ENCODE data around the gene RPS6KA4. TPM values are rescaled to one million over a fixed set of nuclear protein-coding genes. Genes with fewer than 3 reads are reported as not detected.

RPS6KA4 gene
- polyA plus RNA-seq, 1 experiment = 33.8 TPM

DNA sequence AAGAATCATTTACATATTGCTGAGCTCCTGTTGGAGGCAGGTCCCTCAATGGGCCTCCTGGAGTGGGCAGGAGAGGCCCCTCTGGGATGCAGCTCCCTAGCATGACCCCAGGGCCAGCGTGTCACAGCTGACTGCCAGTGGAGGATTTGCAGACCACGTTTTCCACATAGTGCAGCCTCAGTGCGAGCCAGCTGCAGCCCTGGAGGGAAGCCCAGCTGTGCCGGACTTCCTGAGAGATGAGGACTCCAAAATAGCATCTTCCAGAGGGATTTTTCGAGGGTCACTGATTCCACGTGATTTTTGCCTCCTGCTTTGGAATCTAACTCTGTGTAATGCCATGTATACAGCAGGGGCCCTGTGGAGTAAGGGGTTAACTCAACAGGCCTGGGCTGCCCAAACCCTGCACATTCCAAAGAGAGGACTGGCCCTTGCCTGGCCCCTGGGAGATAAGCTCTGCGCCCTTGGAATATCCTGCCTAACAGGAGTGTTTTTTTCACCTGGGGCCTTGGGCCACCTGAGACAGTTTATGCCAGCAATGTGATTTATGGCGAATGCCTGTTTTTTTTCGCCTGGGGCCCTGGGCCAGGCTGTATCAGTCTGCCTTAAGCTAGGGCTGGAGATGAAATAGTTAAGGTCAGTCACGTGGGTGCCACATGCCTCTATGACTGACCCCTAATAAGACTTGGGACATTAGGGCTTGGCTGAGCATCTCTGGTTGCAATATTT lies 47.4 kb downstream of the RPS6KA4 start:
- CTCF ChIA-PET = interaction anchor here (1.3 to 1.5 kb wide), 2 partner anchors 10 to 14 kb away, joined by 6 to 8 read pairs; no protein-coding TSS in a partner anchor
- no peak for TF ChIP-seq CTCF (IDR thresholded peaks at IDR 0.05; ENCODE audit: insufficient read depth, low read depth, low read length)
- Histone ChIP-seq H3K27me3 (ENCODE audit: control insufficient read depth, insufficient read depth, low read length) (peaks cover 13% of the 10 kb centered on the region), H3K36me3 (ENCODE audit: control insufficient read depth, insufficient read depth, low read length) (no peaks in the 10 kb centered on the region), H3K4me3 (ENCODE audit: low read depth, low read length) (no peak overlapping the region)
- POLR2A ChIA-PET = no interaction called here
- no peak for DNase-seq (ENCODE audit: low read depth)

DNA sequence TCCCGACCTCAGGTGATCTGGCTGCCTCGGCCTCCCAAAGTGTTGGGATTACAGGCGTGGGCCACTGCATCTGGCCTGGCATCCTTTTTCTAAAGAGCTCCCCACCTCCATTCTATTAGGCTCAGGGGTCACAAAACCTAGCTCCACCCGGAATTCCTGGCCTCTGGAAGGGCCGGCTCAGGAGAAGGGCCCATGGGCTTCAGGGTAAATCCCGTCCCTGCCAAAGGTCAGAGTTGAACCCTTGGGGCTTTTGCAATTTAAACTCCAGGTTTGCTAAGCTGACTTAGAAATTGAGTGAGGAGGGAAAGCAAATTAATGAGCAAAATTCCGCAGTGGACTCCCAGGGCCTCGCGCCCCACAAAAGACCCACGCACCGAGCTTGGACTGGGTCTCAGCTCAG lies 48.3 kb downstream of the RPS6KA4 start:
- no peak for TF ChIP-seq CTCF (IDR thresholded peaks at IDR 0.05; ENCODE audit: insufficient read depth, low read depth, low read length)
- no peak overlapping the region for H3K4me3 ChIP-seq (ENCODE audit: low read depth, low read length)
- H3K36me3 ChIP-seq (ENCODE audit: control insufficient read depth, insufficient read depth, low read length) = no peaks in the 10 kb centered on the region
- H3K27me3 ChIP-seq (ENCODE audit: control insufficient read depth, insufficient read depth, low read length) = peaks cover 13% of the 10 kb centered on the region
- DNase-seq (ENCODE audit: low read depth) = no peak
- POLR2A ChIA-PET = no interaction called here
- CTCF ChIA-PET = interaction anchor here (1.0 to 1.3 kb wide), 2 partner anchors 11 to 43 kb away, joined by 3 to 6 read pairs; no protein-coding TSS in a partner anchor

DNA sequence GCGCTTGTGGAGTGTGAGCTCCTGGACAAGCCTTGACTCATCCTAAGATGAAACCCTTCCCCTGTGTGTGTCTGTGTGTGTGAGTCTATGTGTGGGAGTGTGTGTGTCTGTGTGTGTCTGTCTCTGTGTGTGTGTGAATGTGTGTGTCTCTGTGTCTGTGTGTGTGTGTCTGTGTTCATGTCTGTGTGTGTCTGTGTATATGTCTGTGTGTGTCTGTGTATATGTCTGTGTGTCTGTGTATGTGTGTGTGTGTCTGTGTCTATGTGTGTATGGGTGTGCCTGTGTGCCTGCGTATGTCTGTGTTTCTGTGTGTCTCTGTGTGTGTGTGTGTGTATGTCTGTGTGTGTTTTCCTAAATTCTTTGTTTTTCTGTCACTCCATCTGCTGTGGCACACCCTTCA lies 48.7 kb downstream of the RPS6KA4 start:
- Histone ChIP-seq H3K27me3 (ENCODE audit: control insufficient read depth, insufficient read depth, low read length) (peaks cover 13% of the 10 kb centered on the region), H3K36me3 (ENCODE audit: control insufficient read depth, insufficient read depth, low read length) (no peaks in the 10 kb centered on the region), H3K4me3 (ENCODE audit: low read depth, low read length) (no peak overlapping the region)
- TF ChIP-seq CTCF (IDR thresholded peaks at IDR 0.05; ENCODE audit: insufficient read depth, low read depth, low read length) = no peak
- POLR2A ChIA-PET = no interaction called here
- CTCF ChIA-PET = interaction anchor here (1.0 to 1.3 kb wide), 2 partner anchors 12 to 42 kb away, joined by 3 to 6 read pairs; no protein-coding TSS in a partner anchor
- DNase-seq (ENCODE audit: low read depth) = no peak

DNA sequence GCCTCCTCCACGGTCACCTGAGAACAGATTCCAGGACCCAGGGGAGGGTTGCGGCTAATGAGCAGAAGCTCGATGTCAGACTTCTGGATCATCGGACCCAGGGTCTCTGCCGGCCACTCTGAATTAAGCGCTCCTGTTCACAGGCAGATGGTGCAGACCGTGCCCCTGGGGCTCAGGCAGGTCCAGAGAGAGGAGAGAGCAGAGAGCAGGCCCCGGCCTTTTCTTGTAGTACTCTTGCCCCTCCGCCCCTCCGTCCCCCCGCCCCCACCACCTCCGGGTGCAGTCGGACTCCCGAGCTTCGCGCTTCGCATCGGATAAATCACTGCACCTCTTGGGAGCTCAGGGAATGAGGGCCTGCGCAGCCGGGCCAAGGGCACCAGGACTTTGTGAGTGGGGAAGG lies 50.3 kb downstream of the RPS6KA4 start:
- ChIA-PET CTCF (interaction anchor here (0.7 to 2.7 kb wide), 2 partner anchors 40 to 242 kb away, joined by 4 to 13 read pairs; no protein-coding TSS in a partner anchor), POLR2A (no interaction called here)
- Histone ChIP-seq H3K27me3 (ENCODE audit: control insufficient read depth, insufficient read depth, low read length) (peaks cover 10% of the 10 kb centered on the region), H3K4me3 (ENCODE audit: low read depth, low read length) (no peak overlapping the region), H3K36me3 (ENCODE audit: control insufficient read depth, insufficient read depth, low read length) (no peaks in the 10 kb centered on the region)
- no peak for TF ChIP-seq CTCF (IDR thresholded peaks at IDR 0.05; ENCODE audit: insufficient read depth, low read depth, low read length)
- no peak for DNase-seq (ENCODE audit: low read depth)

DNA sequence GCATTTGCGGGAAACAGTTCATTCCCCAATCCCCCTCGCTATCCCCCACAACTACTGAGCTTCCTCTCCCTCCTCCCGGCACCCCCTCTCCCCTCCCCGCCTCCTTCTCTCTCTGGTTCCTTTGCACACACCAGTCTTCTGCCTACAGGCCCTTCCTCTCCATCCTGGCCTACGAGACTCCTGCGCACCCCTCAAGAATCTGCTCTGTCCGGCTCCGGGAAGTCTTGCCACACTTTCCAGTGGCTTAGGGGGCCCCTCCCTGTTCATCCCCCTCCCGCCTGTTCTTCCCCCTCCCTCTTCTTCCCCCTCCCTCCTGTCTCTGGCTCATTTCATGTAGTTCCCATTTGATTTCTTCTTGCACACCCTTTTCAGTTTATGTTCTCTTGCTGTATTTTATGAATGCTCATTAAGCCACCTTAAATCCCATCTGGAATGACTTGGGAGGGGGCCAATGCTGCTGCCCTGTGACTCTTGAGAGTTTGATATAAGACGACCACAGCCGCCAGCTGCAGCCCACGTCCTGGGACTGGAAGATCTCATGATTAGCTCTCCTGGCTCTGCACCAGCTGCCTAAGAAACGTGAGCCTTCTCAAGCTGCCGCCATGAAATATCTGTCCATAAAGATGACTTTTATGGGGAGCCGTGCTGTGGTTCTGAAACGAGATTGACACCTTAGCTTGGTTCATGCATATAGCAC lies 50.9 kb downstream of the RPS6KA4 start:
- Histone ChIP-seq H3K27me3 (ENCODE audit: control insufficient read depth, insufficient read depth, low read length) (peaks cover 10% of the 10 kb centered on the region), H3K4me3 (ENCODE audit: low read depth, low read length) (no peak overlapping the region), H3K36me3 (ENCODE audit: control insufficient read depth, insufficient read depth, low read length) (no peaks in the 10 kb centered on the region)
- no peak for DNase-seq (ENCODE audit: low read depth)
- no peak for TF ChIP-seq CTCF (IDR thresholded peaks at IDR 0.05; ENCODE audit: insufficient read depth, low read depth, low read length)
- ChIA-PET POLR2A (no interaction called here), CTCF (interaction anchor here (2.7 kb wide), 1 partner anchor 39 kb away, joined by 13 read pairs; no protein-coding TSS in a partner anchor)
